HepG2 (cell line): ENCODE results near the gene P2RX5. TPM values are rescaled to one million over a fixed set of nuclear protein-coding genes. Genes with fewer than 3 reads are reported as not detected.

Experiments
- ATF7 ChIP-seq, 2 experiments: fragments of 450-650 bp in 1 of 2; sonication (generic) in 1 of 2; formaldehyde crosslinking in 1 of 2; IDR thresholded peaks; 2 replicates each; pipeline versions ENCODE4 v1.4.0 to v1.6.1; 2016 to 2020; ENCODE audit warnings: antibody characterized with exemption in 1 of 2, mild to moderate bottlenecking in 1 of 2, missing genetic modification reagents in 1 of 2
- DNMT3B ChIP-seq: conservative IDR thresholded peaks from 2 replicates; pipeline ENCODE4 v1.6.1; 2016; ENCODE audit warnings: missing biosample characterization, control low read depth
- ESRRA ChIP-seq: sonication (generic); formaldehyde crosslinking; IDR thresholded peaks from 2 replicates; pipeline ENCODE4 v1.5.1; 2020; ENCODE audit warnings: mild to moderate bottlenecking, low read depth, missing genetic modification reagents
- HNRNPL ChIP-seq: fragments of 200-400 bp; formaldehyde crosslinking; IDR thresholded peaks from 2 replicates; pipeline ENCODE4 v1.6.1; 2017; ENCODE audit warnings: mild to moderate bottlenecking, low read depth, low read length
- MIER3 ChIP-seq: IDR thresholded peaks from 2 replicates; pipeline ENCODE4 v1.6.1; 2016; ENCODE audit warnings: missing compliant biosample characterization, borderline replicate concordance
- MXI1 ChIP-seq: IDR thresholded peaks from 3 replicates; pipeline ENCODE4 v1.6.1; 2012; ENCODE audit warnings: low read depth, low read length, inconsistent platforms, borderline replicate concordance
- POLR2A ChIP-seq, 2 experiments: IDR thresholded peaks; 2 replicates each; pipeline ENCODE4 v1.6.1; 2011; ENCODE audit warnings: low read depth in 2 of 2, low read length in 2 of 2, mild to moderate bottlenecking in 1 of 2, moderate library complexity in 1 of 2; ENCODE audit not compliant: insufficient read depth in 1 of 2
- SSRP1 ChIP-seq: IDR thresholded peaks from 2 replicates; pipeline ENCODE4 v1.6.1; 2016; ENCODE audit warnings: control low read depth
- TFDP2 ChIP-seq: sonication (generic); formaldehyde crosslinking; IDR thresholded peaks from 2 replicates; pipeline ENCODE4 v1.4.0; 2020; ENCODE audit warnings: missing genetic modification reagents
- UBTF ChIP-seq: sonication (generic); formaldehyde crosslinking; IDR thresholded peaks from 2 replicates; pipeline ENCODE4 v1.4.0; 2020; ENCODE audit warnings: mild to moderate bottlenecking, missing genetic modification reagents
- ZBTB10 ChIP-seq: sonication (generic); formaldehyde crosslinking; IDR thresholded peaks from 2 replicates; pipeline ENCODE4 v1.4.0; 2020; ENCODE audit warnings: missing genetic modification reagents, borderline replicate concordance
- ZNF274 ChIP-seq: sonication (generic); formaldehyde crosslinking; IDR thresholded peaks from 2 replicates; pipeline ENCODE4 v1.5.1; 2020; ENCODE audit warnings: mild to moderate bottlenecking, missing genetic modification reagents
- ZNF34 ChIP-seq: sonication (generic); formaldehyde crosslinking; IDR thresholded peaks from 2 replicates; pipeline ENCODE4 v1.4.0; 2020; ENCODE audit warnings: mild to moderate bottlenecking, missing genetic modification reagents, borderline replicate concordance
- ZNF543 ChIP-seq: sonication (generic); formaldehyde crosslinking; IDR thresholded peaks from 2 replicates; pipeline ENCODE4 v1.4.0; 2020; ENCODE audit warnings: mild to moderate bottlenecking, missing genetic modification reagents
- polyA plus RNA-seq, 8 experiments: library from polyadenylated mRNA; depleted of rRNA in 3 of 8; stranded (reverse) in 7 of 8; unstranded in 1 of 8; fragments of >200 nt; fragmentation: Illumina TruSeq in 4 of 8; extraction: Trizol in 4 of 8; gene quantifications; 2 replicates each; pipeline versions ENCODE4 v1.2.1 to v1.2.3, GENCODE V29; 2011 to 2016; ENCODE audit warnings: low read depth in 4 of 8, missing spikeins in 1 of 8, mixed read lengths in 1 of 8; ENCODE audit not compliant: insufficient read depth in 1 of 8
- total RNA-seq, 5 experiments: library from RNA; depleted of rRNA; stranded (reverse); fragments of >200 nt; fragmentation: Illumina TruSeq; extraction: Trizol; gene quantifications; 2 replicates each; pipeline ENCODE4 v1.2.3, GENCODE V29; 2016; ENCODE audit warnings: low read depth in 1 of 5

The P2RX5 gene
- total and polyA plus RNA-seq, 2 of the 13 experiments (the other 11 are each of a cell fraction or from before 2014, with no cell fraction given), result 0.95 to 1.7 TPM

GRCh38 chr17:3636154-3636907 is 59.6 kb downstream of the P2RX5 start, which contains the start of the genes CTNS and SHPK (continued):
- TF ChIP-seq ZBTB10 (CRISPR knock-in tag), result no peak
- TF ChIP-seq TFDP2 (CRISPR knock-in tag), result peak; percentile 51; the same call in 1 of the 2 replicates
- TF ChIP-seq ESRRA, result peak; percentile 36; the same call in 1 of the 2 replicates
- TF ChIP-seq POLR2A (IDR thresholded peaks at IDR 0.05; ENCODE audit: insufficient read depth in 1 of 2, low read depth in 2 of 2, low read length in 2 of 2), result peak; percentile 91 to 98
- no peak for TF ChIP-seq SSRP1 (CRISPR knock-in tag)
- TF ChIP-seq MIER3 (CRISPR knock-in tag), result no peak
- no peak for TF ChIP-seq ZNF34 (CRISPR knock-in tag)
- TF ChIP-seq HNRNPL, result 0 out of 2 replicates have a peak, but pooled peaks have one; percentile 35
- peak; percentile 83 for TF ChIP-seq UBTF (CRISPR knock-in tag)
- no peak for TF ChIP-seq ZNF274 (CRISPR knock-in tag)
- TF ChIP-seq MXI1, result peak; percentile 82; the same call in 1 of the 3 replicates
- no peak for TF ChIP-seq ATF7 (IDR thresholded peaks at IDR 0.05)
- no peak for TF ChIP-seq ATF7 (CRISPR knock-in tag; IDR thresholded peaks at IDR 0.05)
- TF ChIP-seq DNMT3B (CRISPR knock-in tag), result no peak
- 0 out of 2 replicates have a peak, but pooled peaks have one; percentile 20 for TF ChIP-seq ZNF543
